Activated naive CD4-positive, alpha-beta T cell treated with anti-CD3 and anti-CD28 coated beads for 36 hours (primary cell): Measurements from ENCODE around the gene RUSF1. TPM values are rescaled to one million over a fixed set of nuclear protein-coding genes. Genes with fewer than 3 reads are reported as not detected.

Experiments
- CTCF ChIA-PET: fragments of 350-600 bp; sonication (Branson Sonifier 250); formaldehyde crosslinking; loops from one replicate; lab custom pipeline; 2021; ENCODE audit warnings: antibody characterized with exemption; lab: Charles Lee
- DNase-seq: peaks from one replicate; pipeline ENCODE4 v3.0.0-alpha.2; 2020
- H3K27ac Mint-ChIP-seq: one replicate; pipeline ENCODE4 v1.8.0; 2021; ENCODE audit warnings: mild to moderate bottlenecking, mixed read lengths
- H3K27me3 Mint-ChIP-seq: one replicate; pipeline ENCODE4 v1.8.0; 2021; ENCODE audit warnings: low read depth, mixed read lengths
- H3K36me3 Mint-ChIP-seq: one replicate; pipeline ENCODE4 v1.8.0; 2021; ENCODE audit warnings: low read depth, mixed read lengths
- H3K4me1 Mint-ChIP-seq: one replicate; pipeline ENCODE4 v1.8.0; 2021; ENCODE audit warnings: low read depth, mixed read lengths
- H3K4me3 Mint-ChIP-seq: one replicate; pipeline ENCODE4 v1.8.0; 2021; ENCODE audit warnings: mild to moderate bottlenecking, moderate library complexity, mixed read lengths
- H3K9me3 Mint-ChIP-seq: one replicate; pipeline ENCODE4 v1.8.0; 2021; ENCODE audit warnings: mixed read lengths
- intact Hi-C: fragments of 100-400 bp; cut with micrococcal nuclease; formaldehyde crosslinking; loops from one replicate; pipeline ENCODE4 v1.15.1; 2023
- total RNA-seq, 2 experiments: library from RNA; stranded (reverse); gene quantifications; one replicate each; pipeline ENCODE4 v1.2.3, GENCODE V29; 2021

Gene RUSF1
- total RNA-seq, 2 experiments from 2014 or later, result 24.0 to 26.0 TPM

GRCh38 chr16:31472709-31473203, 35.4 kb downstream of the RUSF1 start:
- Mint-ChIP-seq H3K36me3 (no peaks in the 10 kb centered on the region), H3K4me3 (peak overlapping the region; percentile 46), H3K27ac (no peak overlapping the region), H3K9me3 (no peaks in the 10 kb centered on the region), H3K4me1 (peaks cover 13% of the 10 kb centered on the region), H3K27me3 (peaks cover 22% of the 10 kb centered on the region)
- intact Hi-C loops, result no loop called here
- CTCF ChIA-PET, result no interaction called here
- DNase-seq, result peak; percentile 56

- DNase-seq, result no peak
- Mint-ChIP-seq H3K27me3 (peaks cover 22% of the 10 kb centered on the region), H3K4me1 (peaks cover 13% of the 10 kb centered on the region), H3K36me3 (no peaks in the 10 kb centered on the region), H3K9me3 (no peaks in the 10 kb centered on the region), H3K4me3 (peak within 1 kb of the TSS; percentile 46), H3K27ac (no peak within 1 kb of the TSS)
- intact Hi-C loops, result no loop called here
- CTCF ChIA-PET, result no interaction called here
These were observed 36.1 kb downstream of the RUSF1 start, which contains the start of gene TGFB1I1 for GRCh38 chr16:31471875-31472708. Gene TGFB1I1, plus strand, starts transcription at chr16:31472152. Its CDS starts 37 bp downstream, at chr16:31472189.

- Mint-ChIP-seq H3K27me3 (peaks cover 18% of the 10 kb centered on the region), H3K27ac (no peak overlapping the region), H3K36me3 (no peaks in the 10 kb centered on the region), H3K4me1 (peaks cover 12% of the 10 kb centered on the region), H3K9me3 (no peaks in the 10 kb centered on the region), H3K4me3 (no peak overlapping the region)
- DNase-seq, result no peak
- CTCF ChIA-PET, result no interaction called here
- intact Hi-C loops, result no loop called here
These were observed 36.8 kb downstream of the RUSF1 start for GRCh38 chr16:31471241-31471874.

DNA sequence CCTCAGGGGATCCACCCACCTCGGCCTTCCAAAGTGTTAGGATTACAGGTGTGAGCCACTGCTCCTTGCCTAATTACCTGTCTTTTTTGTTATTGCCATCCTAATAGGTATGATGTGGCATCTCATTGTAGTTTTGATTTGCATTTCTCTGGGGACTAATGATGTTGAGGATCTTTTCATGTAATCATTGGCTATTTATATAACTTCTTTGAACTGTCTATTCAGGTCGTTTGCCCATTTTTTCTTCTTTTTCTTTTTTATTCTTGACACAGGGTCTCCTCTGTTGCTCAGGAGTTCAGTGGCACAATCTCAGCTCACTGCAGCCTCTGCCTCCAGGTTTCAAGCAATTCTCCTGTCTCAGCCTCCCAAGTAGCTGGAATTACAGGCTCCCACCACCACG, 37.6 kb downstream of the RUSF1 start:
- DNase-seq, result no peak
- Mint-ChIP-seq H3K4me3 (no peak overlapping the region), H3K27me3 (peaks cover 16% of the 10 kb centered on the region), H3K27ac (no peak overlapping the region), H3K4me1 (peaks cover 8% of the 10 kb centered on the region), H3K9me3 (no peaks in the 10 kb centered on the region), H3K36me3 (peaks cover under 1% of the 10 kb centered on the region)
- CTCF ChIA-PET, result no interaction called here
- intact Hi-C loops, result no loop called here

- intact Hi-C loops, result no loop called here
- Mint-ChIP-seq H3K36me3 (peaks cover 8% of the 10 kb centered on the region), H3K9me3 (no peaks in the 10 kb centered on the region), H3K4me3 (no peak overlapping the region), H3K27me3 (peaks cover 9% of the 10 kb centered on the region), H3K4me1 (peaks cover 8% of the 10 kb centered on the region), H3K27ac (no peak overlapping the region)
- DNase-seq, result no peak
- CTCF ChIA-PET, result no interaction called here
These were observed 40.3 kb downstream of the RUSF1 start for GRCh38 chr16:31467858-31468257.

DNA sequence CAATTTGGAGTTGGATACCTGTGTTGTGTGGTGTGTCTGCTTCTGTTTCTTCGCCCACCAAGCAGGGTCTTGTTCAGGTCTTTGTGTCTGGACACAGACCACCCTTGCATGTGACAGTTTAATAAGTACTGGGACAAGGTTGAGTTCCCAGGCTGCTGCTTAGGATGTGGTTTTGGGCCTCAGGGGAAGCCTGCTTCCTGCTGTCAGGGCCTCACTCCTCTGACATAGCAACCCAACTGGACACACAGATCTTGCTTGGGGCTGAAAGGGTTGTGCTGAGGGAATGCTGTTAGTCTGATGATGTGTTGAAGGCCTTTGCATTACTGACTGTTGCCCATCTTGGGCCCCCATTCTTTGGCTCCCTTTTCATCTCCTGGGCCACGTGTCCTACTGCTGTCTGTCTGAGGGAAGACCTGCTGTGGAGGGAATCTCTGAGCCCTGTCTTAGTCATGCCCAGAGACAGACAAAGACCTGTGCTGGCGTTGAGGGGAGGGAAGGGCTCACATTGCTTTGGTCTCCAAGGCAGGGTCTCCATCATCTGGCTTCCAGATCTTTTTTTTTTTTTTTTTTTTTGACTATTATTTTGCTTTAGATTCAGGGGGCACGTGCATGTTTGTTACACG, 40.9 kb downstream of the RUSF1 start:
- DNase-seq, result no peak
- H3K4me3 Mint-ChIP-seq, result no peak overlapping the region
- peaks cover 8% of the 10 kb centered on the region for H3K4me1 Mint-ChIP-seq
- peaks cover 3% of the 10 kb centered on the region for H3K27me3 Mint-ChIP-seq
- no peak overlapping the region for H3K27ac Mint-ChIP-seq
- no peaks in the 10 kb centered on the region for H3K9me3 Mint-ChIP-seq
- intact Hi-C loops, result no loop called here
- CTCF ChIA-PET, result no interaction called here
- peaks cover 10% of the 10 kb centered on the region for H3K36me3 Mint-ChIP-seq

DNA sequence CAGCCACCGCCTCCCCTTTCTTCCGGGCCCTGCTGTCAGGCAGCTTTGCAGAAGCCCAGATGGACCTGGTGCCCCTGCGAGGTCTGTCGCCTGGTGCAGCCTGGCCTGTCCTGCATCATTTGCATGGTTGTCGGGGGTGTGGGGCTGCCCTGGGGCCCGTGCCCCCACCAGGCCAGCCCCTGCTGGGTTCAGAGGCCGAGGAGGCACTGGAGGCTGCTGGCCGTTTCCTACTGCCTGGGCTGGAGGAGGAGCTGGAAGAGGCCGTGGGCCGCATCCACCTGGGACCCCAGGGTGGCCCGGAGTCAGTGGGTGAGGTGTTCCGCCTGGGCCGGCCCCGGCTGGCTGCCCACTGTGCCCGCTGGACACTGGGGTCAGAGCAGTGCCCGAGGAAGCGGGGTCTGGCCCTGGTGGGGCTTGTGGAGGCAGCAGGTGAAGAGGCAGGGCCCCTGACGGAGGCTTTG, 41.8 kb downstream of the RUSF1 start:
- H3K36me3 Mint-ChIP-seq, result peaks cover 10% of the 10 kb centered on the region
- DNase-seq, result no peak
- CTCF ChIA-PET, result no interaction called here
- H3K27ac Mint-ChIP-seq, result no peak overlapping the region
- intact Hi-C loops, result no loop called here
- peaks cover 3% of the 10 kb centered on the region for H3K27me3 Mint-ChIP-seq
- peaks cover 7% of the 10 kb centered on the region for H3K4me1 Mint-ChIP-seq
- no peak overlapping the region for H3K4me3 Mint-ChIP-seq
- H3K9me3 Mint-ChIP-seq, result no peaks in the 10 kb centered on the region

- Mint-ChIP-seq H3K9me3 (no peaks in the 10 kb centered on the region), H3K27ac (no peak overlapping the region), H3K4me1 (peaks cover 7% of the 10 kb centered on the region), H3K27me3 (no peaks in the 10 kb centered on the region), H3K36me3 (peaks cover 10% of the 10 kb centered on the region), H3K4me3 (no peak overlapping the region)
- intact Hi-C loops, result no loop called here
- DNase-seq, result no peak
- CTCF ChIA-PET, result no interaction called here
These were observed 42.3 kb downstream of the RUSF1 start for GRCh38 chr16:31465788-31466370.

- no peak for DNase-seq
These were observed 43.4 kb downstream of the RUSF1 start for GRCh38 chr16:31464781-31465260.

GRCh38 chr16:31464348-31464769, 43.8 kb downstream of the RUSF1 start:
- Mint-ChIP-seq H3K9me3 (no peaks in the 10 kb centered on the region), H3K27me3 (no peaks in the 10 kb centered on the region), H3K27ac (no peak overlapping the region), H3K36me3 (peaks cover 10% of the 10 kb centered on the region), H3K4me3 (no peak overlapping the region), H3K4me1 (peaks cover 14% of the 10 kb centered on the region)
- CTCF ChIA-PET, result interaction anchor here (0.7 kb wide), 1 partner anchor 158 kb away, joined by 4 read pairs; no protein-coding TSS in a partner anchor
- no peak for DNase-seq
- intact Hi-C loops, result no loop called here

More at GRCh38 chr16:31464781-31465260, 43.4 kb downstream of the RUSF1 start:
- Mint-ChIP-seq H3K4me1 (peaks cover 14% of the 10 kb centered on the region), H3K36me3 (peaks cover 10% of the 10 kb centered on the region), H3K9me3 (no peaks in the 10 kb centered on the region), H3K27ac (no peak overlapping the region), H3K27me3 (no peaks in the 10 kb centered on the region), H3K4me3 (no peak overlapping the region)
- intact Hi-C loops, result no loop called here
- CTCF ChIA-PET, result no interaction called here

- Mint-ChIP-seq H3K9me3 (no peaks in the 10 kb centered on the region), H3K27me3 (no peaks in the 10 kb centered on the region), H3K36me3 (peaks cover 19% of the 10 kb centered on the region), H3K4me3 (no peak overlapping the region), H3K4me1 (peaks cover 24% of the 10 kb centered on the region), H3K27ac (no peak overlapping the region)
- DNase-seq, result no peak
- intact Hi-C loops, result no loop called here
- CTCF ChIA-PET, result interaction anchor here (0.6 to 0.7 kb wide), 2 partner anchors 26 to 234 kb away, joined by 3 to 4 read pairs; no protein-coding TSS in a partner anchor
These were observed 46.0 kb downstream of the RUSF1 start for GRCh38 chr16:31461921-31462804.
